ENCODE results near the gene NEAT1. TPM values are rescaled to one million over a fixed set of nuclear protein-coding genes. Genes with fewer than 3 reads are reported as not detected.

NEAT1 gene
- total RNA-seq, 6 experiments from 2014 or later = 202 to 1,225 (median 767) TPM

DNA sequence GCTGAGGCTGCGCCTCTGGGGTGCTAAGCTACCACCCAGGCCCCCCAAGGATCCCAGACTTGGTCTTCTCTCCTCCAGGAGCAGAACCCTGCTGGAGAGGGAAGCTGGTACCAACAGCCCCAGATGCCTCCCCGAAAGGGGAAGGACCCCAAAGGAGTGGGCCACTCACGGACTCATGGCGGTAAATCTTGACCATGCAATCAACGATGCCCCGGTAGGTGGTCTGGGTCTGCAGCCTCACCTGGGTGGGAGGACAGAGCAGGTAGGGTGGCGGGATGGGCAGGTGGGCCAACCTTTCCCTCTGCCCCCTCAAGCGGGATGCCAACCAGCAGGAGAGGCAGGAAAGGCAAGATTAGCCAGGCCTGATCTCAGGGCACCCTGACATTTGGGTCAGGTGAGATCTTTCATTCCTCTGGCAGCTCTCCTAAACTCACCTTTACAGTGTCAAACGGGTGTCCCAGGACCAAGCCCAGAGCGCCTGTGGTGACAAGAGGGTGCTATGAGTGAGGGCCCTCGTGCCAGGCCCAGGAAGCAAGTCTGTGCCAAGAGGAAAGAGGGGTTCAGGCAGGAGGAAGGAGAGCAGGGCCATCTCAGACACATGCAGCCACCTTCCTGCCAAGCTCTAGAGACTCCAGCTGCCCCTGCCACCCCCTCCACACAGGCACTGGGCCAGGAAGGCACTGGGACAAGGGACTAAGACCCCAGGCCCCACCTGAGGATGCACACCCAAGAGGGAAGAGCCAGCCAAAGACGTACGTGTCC is 42.7 kb upstream of the NEAT1 start:
- Histone ChIP-seq H3K27ac (no peak overlapping the region), H3K9me3 (no peaks in the 10 kb centered on the region), H3K27me3 (no peaks in the 10 kb centered on the region), H3K36me3 (no peaks in the 10 kb centered on the region), H3K4me1 (peaks cover 0 to 30% (median 10%) of the 10 kb centered on the region in 4 donors), H3K4me3 (no peak overlapping the region)
- TF ChIP-seq POLR2A (IDR thresholded peaks at IDR 0.05) = no peak
- TF ChIP-seq, protein P1, sequence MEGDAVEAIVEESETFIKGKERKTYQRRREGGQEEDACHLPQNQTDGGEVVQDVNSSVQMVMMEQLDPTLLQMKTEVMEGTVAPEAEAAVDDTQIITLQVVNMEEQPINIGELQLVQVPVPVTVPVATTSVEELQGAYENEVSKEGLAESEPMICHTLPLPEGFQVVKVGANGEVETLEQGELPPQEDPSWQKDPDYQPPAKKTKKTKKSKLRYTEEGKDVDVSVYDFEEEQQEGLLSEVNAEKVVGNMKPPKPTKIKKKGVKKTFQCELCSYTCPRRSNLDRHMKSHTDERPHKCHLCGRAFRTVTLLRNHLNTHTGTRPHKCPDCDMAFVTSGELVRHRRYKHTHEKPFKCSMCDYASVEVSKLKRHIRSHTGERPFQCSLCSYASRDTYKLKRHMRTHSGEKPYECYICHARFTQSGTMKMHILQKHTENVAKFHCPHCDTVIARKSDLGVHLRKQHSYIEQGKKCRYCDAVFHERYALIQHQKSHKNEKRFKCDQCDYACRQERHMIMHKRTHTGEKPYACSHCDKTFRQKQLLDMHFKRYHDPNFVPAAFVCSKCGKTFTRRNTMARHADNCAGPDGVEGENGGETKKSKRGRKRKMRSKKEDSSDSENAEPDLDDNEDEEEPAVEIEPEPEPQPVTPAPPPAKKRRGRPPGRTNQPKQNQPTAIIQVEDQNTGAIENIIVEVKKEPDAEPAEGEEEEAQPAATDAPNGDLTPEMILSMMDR (IDR thresholded peaks at IDR 0.05) = no peak
- 95% methylated on average over 4 of the region's 13 CpGs for WGBS (ENCODE audit: insufficient coverage, low coverage, low lambda C conversion rate, missing lambda C conversion rate)
- ATAC-seq = no peak
- intact Hi-C loops (cut with DNase I) = no loop called here
- DNase-seq = peak in 1 of 3 donors; percentile 52

DNA sequence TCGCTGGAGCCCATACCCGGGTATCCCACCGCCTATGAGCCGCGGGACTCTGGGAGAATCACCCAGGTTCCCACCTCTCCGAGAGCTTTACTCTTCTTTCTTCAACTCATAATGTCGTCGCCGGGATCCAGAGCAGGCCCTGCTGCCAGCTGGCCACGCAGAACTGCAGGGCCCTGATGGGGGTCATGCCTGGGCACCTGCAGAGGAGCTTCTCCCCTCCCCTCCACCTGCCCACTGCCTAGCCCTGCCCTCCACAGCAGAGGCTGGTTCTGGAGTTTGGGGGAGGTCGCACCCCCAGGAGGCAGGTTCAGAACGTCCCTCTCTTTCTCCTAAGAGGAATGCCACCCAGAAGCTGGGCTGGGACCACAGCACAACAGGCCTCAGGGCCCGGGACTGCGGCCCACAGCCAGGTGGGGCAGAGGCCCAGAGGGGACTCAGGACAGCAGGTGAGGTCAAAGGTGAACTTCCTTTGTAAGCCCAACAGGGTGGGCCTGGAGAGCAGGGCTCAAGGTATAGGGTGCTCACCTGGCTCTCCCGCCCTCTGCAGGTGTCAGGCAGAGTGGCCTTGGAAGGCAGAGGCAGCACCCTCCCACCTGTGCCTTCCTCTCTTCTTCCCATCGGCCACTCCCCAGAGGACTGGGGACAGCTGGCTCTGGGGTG is 42.0 kb upstream of the NEAT1 start:
- Histone ChIP-seq H3K36me3 (no peaks in the 10 kb centered on the region), H3K4me1 (peaks cover 0 to 33% (median 10%) of the 10 kb centered on the region in 4 donors), H3K9me3 (no peaks in the 10 kb centered on the region), H3K4me3 (no peak overlapping the region), H3K27me3 (no peaks in the 10 kb centered on the region), H3K27ac (peak overlapping the region in 2 of 3 donors; percentile 97 to 99)
- WGBS (ENCODE audit: insufficient coverage, low coverage, low lambda C conversion rate, missing lambda C conversion rate) = 80% methylated on average over 1 of the region's 16 CpGs
- TF ChIP-seq, protein P1 (IDR thresholded peaks at IDR 0.05) = no peak
- DNase-seq (no peak), ATAC-seq (no peak)
- intact Hi-C loops (cut with DNase I) = no loop called here

DNA sequence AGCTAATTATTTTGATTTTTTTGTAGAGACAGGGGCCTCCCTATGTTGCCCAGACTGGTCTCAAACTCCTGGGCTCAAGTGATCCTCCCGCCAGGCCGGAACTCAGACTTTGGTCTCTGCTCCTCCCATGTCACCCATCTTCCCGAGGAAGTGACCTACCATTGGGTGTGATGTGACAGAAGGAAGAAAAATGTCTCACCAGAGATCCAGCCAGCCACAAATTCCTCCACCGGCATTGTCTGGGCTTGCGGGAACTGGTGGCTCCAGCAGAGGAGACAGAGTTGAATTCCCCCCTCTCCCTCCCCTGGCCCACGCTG is 40.9 kb upstream of the NEAT1 start:
- H3K4me1 ChIP-seq = peaks cover 0 to 40% (median 10%) of the 10 kb centered on the region in 4 donors

DNA sequence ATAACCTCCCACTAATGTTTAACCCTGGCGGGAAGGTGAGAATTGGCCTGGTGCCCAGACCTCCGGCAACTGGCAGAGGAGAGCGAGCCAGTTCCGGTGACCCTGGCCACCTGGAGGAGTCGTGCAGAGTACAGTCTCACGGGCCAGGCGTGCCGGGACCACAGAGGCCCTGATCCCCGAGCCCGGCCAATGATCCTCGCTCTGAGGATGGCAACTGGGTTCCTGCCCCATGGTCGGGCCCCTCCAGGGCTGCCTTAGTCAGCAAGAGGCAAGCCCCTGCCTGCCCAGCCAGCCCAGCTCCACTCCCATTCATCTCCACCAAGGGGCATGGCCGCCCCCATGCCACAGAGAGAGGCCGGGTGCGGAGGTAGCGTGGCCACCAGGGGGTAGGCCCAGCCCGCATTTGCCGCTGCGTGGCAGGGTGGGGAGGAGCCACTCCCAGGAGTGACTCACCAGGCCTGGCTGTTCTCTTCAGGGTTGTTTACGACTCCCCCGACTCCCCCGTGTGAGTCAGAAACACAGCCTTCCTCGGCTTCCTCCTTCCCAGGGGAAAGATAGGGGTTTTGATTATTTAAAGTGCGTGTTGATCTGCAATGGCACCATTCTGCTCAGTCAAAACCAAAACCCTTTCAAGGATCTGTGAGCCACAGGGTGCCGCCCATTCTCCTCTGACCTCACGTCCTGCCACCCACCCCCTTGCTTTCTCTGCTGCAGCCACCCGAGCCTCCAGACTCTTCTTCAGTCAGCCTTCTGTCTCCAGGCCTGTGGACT is 40.4 kb upstream of the NEAT1 start, which contains the start of gene SLC25A45:
Gene SLC25A45 (minus strand): TSS at position 614 of the 771 bp plus-strand sequence. CDS start 695 bp downstream, outside the sequence.
- peak; percentile 66 for TF ChIP-seq POLR2A (IDR thresholded peaks at IDR 0.05)
- TF ChIP-seq, protein P1 (IDR thresholded peaks at IDR 0.05) = peak; percentile 60 to 91 (median 68)
- WGBS (ENCODE audit: insufficient coverage, low coverage, low lambda C conversion rate, missing lambda C conversion rate) = 0% methylated on average over 4 of the region's 27 CpGs
- Histone ChIP-seq H3K36me3 (no peaks in the 10 kb centered on the region), H3K4me3 (peak within 1 kb of the TSS; percentile 28 to 47 (median 42)), H3K27me3 (no peaks in the 10 kb centered on the region), H3K9me3 (no peaks in the 10 kb centered on the region), H3K4me1 (peaks cover 0 to 40% (median 12%) of the 10 kb centered on the region in 4 donors), H3K27ac (peak within 1 kb of the TSS; percentile 90 to 99 (median 97))
- peak; percentile 94 to 96 (median 95) for DNase-seq
- ATAC-seq = peak; percentile 76 to 84 (median 82)
- intact Hi-C loops (cut with DNase I) = no loop called here

More for the DNA sequence above, 40.9 kb upstream of the NEAT1 start:
- Histone ChIP-seq H3K4me3 (peak overlapping the region; percentile 28 to 47 (median 42)), H3K9me3 (no peaks in the 10 kb centered on the region), H3K36me3 (no peaks in the 10 kb centered on the region), H3K27me3 (no peaks in the 10 kb centered on the region), H3K27ac (peak overlapping the region; percentile 90 to 99 (median 97))
- DNase-seq (no peak), ATAC-seq (peak in 2 of 4 donors; percentile 39 to 41)
- intact Hi-C loops (cut with DNase I) = no loop called here
- TF ChIP-seq, protein P1 (IDR thresholded peaks at IDR 0.05) = no peak
- no peak for TF ChIP-seq POLR2A (IDR thresholded peaks at IDR 0.05)
- WGBS (ENCODE audit: insufficient coverage, low coverage, low lambda C conversion rate, missing lambda C conversion rate) = 0% methylated on average over 4 of the region's 6 CpGs
